Osteoblast (primary cell): ENCODE measurements around the gene MGAT5. TPM values are rescaled to one million over a fixed set of nuclear protein-coding genes. Genes with fewer than 3 reads are reported as not detected.

ENCODE experiments used
- DNase-seq: peaks from one replicate; pipeline ENCODE4 v3.0.0; 2011; ENCODE audit warnings: low spot score, mixed read lengths; ENCODE audit not compliant: insufficient read length; ENCODE audit errors: missing footprints
- H2AFZ ChIP-seq: 2 replicates; pipeline ENCODE4 v1.6.0; 2011; ENCODE audit warnings: mild to moderate bottlenecking, low read length
- H3K27ac ChIP-seq: 2 replicates; pipeline ENCODE4 v1.5.1; 2011; ENCODE audit warnings: mild to moderate bottlenecking, low read depth, low read length, moderate library complexity
- H3K27me3 ChIP-seq: 2 replicates; pipeline ENCODE4 v1.6.0; 2012; ENCODE audit warnings: mild to moderate bottlenecking, control low read depth, inconsistent platforms, low read length, moderate library complexity; ENCODE audit not compliant: insufficient read depth
- H3K36me3 ChIP-seq: 2 replicates; pipeline ENCODE4 v1.5.1; 2011; ENCODE audit warnings: mild to moderate bottlenecking, low read length, control low read depth, moderate library complexity; ENCODE audit not compliant: insufficient read depth
- H3K4me1 ChIP-seq: 2 replicates; pipeline ENCODE4 v1.5.1; 2011; ENCODE audit warnings: mild to moderate bottlenecking, low read length, control low read depth, moderate library complexity; ENCODE audit not compliant: insufficient read depth
- H3K4me2 ChIP-seq: 2 replicates; pipeline ENCODE4 v1.6.0; 2011; ENCODE audit warnings: mild to moderate bottlenecking, low read length; ENCODE audit not compliant: insufficient read depth
- H3K4me3 ChIP-seq: fragments of 200-600 bp; sonication (generic); 3 replicates; pipeline ENCODE4 v1.5.1; 2012; ENCODE audit warnings: mild to moderate bottlenecking, low read length, inconsistent platforms; ENCODE audit not compliant: insufficient read depth
- H3K79me2 ChIP-seq: 2 replicates; pipeline ENCODE4 v1.6.0; 2012; ENCODE audit warnings: mild to moderate bottlenecking, low read length, control low read depth, inconsistent platforms; ENCODE audit not compliant: insufficient read depth
- H3K9me3 ChIP-seq: 2 replicates; pipeline ENCODE4 v1.5.1; 2011; ENCODE audit warnings: low read depth, low read length, control low read depth
- H4K20me1 ChIP-seq: 2 replicates; pipeline ENCODE4 v1.6.0; 2012; ENCODE audit warnings: mild to moderate bottlenecking, low read length, control low read depth; ENCODE audit not compliant: insufficient read depth
- CTCF ChIP-seq: IDR thresholded peaks from 2 replicates; pipeline ENCODE4 v1.5.1; 2011; ENCODE audit warnings: mild to moderate bottlenecking, low read depth, low read length, moderate library complexity; ENCODE audit errors: extremely low read depth
- total RNA-seq: library from RNA; depleted of rRNA; stranded (reverse); fragments of >200 nt; gene quantifications from 2 replicates; pipeline ENCODE4 v1.2.3, GENCODE V29; 2012

Gene MGAT5
- total RNA-seq, 1 donor: 29.7 TPM

GRCh38 chr2:134247679-134248078 lies 6.2 kb upstream of the MGAT5 start:
- TF ChIP-seq CTCF: no peak
- Histone ChIP-seq H3K27me3 (no peaks in the 10 kb centered on the region), H3K4me3 (no peak overlapping the region), H4K20me1 (peaks cover 2% of the 10 kb centered on the region), H3K4me1 (peaks cover 15% of the 10 kb centered on the region), H3K79me2 (peaks cover 22% of the 10 kb centered on the region), H3K9me3 (no peaks in the 10 kb centered on the region), H3K36me3 (no peaks in the 10 kb centered on the region), H3K4me2 (no peak overlapping the region), H2AFZ (no peak overlapping the region), H3K27ac (no peak overlapping the region)
- no peak for DNase-seq

- H3K27ac ChIP-seq: no peak overlapping the region
- H3K27me3 ChIP-seq: no peaks in the 10 kb centered on the region
- peaks cover 15% of the 10 kb centered on the region for H3K4me1 ChIP-seq
- no peaks in the 10 kb centered on the region for H3K9me3 ChIP-seq
- peaks cover 20% of the 10 kb centered on the region for H3K79me2 ChIP-seq
- no peak overlapping the region for H3K4me2 ChIP-seq
- H2AFZ ChIP-seq: no peak overlapping the region
- no peaks in the 10 kb centered on the region for H3K36me3 ChIP-seq
- no peak for DNase-seq
- peaks cover 2% of the 10 kb centered on the region for H4K20me1 ChIP-seq
- no peak overlapping the region for H3K4me3 ChIP-seq
- TF ChIP-seq CTCF: no peak
These were observed 5.0 kb upstream of the MGAT5 start for GRCh38 chr2:134248913-134249312.

GRCh38 chr2:134249755-134250154 lies 4.1 kb upstream of the MGAT5 start:
- DNase-seq: no peak
- no peaks in the 10 kb centered on the region for H3K36me3 ChIP-seq
- H3K79me2 ChIP-seq: peaks cover 19% of the 10 kb centered on the region
- no peak for TF ChIP-seq CTCF
- H3K4me1 ChIP-seq: peaks cover 9% of the 10 kb centered on the region
- no peak overlapping the region for H3K4me3 ChIP-seq
- no peak overlapping the region for H2AFZ ChIP-seq
- no peaks in the 10 kb centered on the region for H3K27me3 ChIP-seq
- no peaks in the 10 kb centered on the region for H3K9me3 ChIP-seq
- H4K20me1 ChIP-seq: no peaks in the 10 kb centered on the region
- H3K27ac ChIP-seq: no peak overlapping the region
- no peak overlapping the region for H3K4me2 ChIP-seq

GRCh38 chr2:134250840-134251461 lies 2.9 kb upstream of the MGAT5 start:
- no peaks in the 10 kb centered on the region for H3K27me3 ChIP-seq
- H3K9me3 ChIP-seq: no peaks in the 10 kb centered on the region
- H3K27ac ChIP-seq: no peak overlapping the region
- no peak for TF ChIP-seq CTCF
- no peak overlapping the region for H3K4me2 ChIP-seq
- no peaks in the 10 kb centered on the region for H4K20me1 ChIP-seq
- H3K4me1 ChIP-seq: peaks cover 4% of the 10 kb centered on the region
- no peak overlapping the region for H3K4me3 ChIP-seq
- no peak for DNase-seq
- H3K79me2 ChIP-seq: peaks cover 17% of the 10 kb centered on the region
- no peaks in the 10 kb centered on the region for H3K36me3 ChIP-seq
- H2AFZ ChIP-seq: no peak overlapping the region
